ENCODE results near the gene AGBL1. TPM values are rescaled to one million over a fixed set of nuclear protein-coding genes. Genes with fewer than 3 reads are reported as not detected.

Gene AGBL1
- total and polyA plus RNA-seq, 4 donors: 0.08 to 147 (median 4.7) TPM

DNA sequence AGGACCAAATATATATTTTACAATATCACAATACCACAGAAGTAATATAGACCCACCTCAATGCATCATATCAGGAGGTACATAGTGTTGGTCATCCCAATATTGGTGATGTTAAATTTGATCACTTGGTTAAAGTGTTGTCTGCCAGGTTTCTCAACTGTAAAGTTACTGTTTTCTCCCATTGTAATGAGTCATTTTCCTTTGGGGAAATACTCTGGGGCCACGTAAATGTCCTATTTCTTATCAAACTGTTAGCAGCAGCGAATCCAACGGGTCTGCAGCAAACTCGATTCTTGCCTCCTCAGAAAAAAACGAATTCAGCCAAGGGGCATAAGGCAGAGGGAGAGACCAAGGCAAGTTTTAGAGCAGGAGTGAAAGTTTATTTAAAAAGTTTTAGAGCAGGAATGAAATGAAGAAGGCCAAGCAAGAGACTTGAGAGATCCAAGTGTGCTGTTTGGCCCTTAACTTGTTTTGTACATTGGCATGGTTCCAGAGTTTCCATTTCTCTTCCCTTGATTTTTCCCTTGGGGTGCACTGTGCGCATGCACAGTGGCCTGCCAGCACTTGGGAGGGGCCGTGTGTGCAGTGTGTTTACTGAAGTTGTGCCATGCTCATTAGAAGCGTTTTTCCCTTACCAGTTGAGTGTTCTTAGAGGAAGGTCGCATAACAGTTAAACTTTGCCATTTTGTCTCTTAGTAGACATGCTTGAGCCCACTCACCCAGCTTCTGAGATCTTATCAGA, 512.5 kb downstream of the AGBL1 start:
- H3K27ac ChIP-seq (ENCODE audit: low read depth in 1 of 2, low read length in 1 of 2): no peak overlapping the region
- no peak overlapping the region for H3K4me3 ChIP-seq
- H3K27me3 ChIP-seq (ENCODE audit: control insufficient read depth in 3 of 3, insufficient read depth in 3 of 3, low read length in 2 of 3): no peaks in the 10 kb centered on the region
- H3K36me3 ChIP-seq (ENCODE audit: control insufficient read depth in 4 of 4, insufficient read depth in 4 of 4, low read length in 4 of 4): no peaks in the 10 kb centered on the region
- no peaks in the 10 kb centered on the region for H3K9me3 ChIP-seq (ENCODE audit: control insufficient read depth in 4 of 4, insufficient read depth in 3 of 4, low read length in 3 of 4)
- DNase-seq (peak in 2 of 3 donors; percentile 44 to 63), ATAC-seq (ENCODE audit: insufficient read depth, low FRiP score) (no peak)
- TF ChIP-seq, protein P1, sequence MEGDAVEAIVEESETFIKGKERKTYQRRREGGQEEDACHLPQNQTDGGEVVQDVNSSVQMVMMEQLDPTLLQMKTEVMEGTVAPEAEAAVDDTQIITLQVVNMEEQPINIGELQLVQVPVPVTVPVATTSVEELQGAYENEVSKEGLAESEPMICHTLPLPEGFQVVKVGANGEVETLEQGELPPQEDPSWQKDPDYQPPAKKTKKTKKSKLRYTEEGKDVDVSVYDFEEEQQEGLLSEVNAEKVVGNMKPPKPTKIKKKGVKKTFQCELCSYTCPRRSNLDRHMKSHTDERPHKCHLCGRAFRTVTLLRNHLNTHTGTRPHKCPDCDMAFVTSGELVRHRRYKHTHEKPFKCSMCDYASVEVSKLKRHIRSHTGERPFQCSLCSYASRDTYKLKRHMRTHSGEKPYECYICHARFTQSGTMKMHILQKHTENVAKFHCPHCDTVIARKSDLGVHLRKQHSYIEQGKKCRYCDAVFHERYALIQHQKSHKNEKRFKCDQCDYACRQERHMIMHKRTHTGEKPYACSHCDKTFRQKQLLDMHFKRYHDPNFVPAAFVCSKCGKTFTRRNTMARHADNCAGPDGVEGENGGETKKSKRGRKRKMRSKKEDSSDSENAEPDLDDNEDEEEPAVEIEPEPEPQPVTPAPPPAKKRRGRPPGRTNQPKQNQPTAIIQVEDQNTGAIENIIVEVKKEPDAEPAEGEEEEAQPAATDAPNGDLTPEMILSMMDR (IDR thresholded peaks at IDR 0.05; ENCODE audit: control extremely low read depth, extremely low read depth): no peak
- peaks cover 0 to 3% (median 0%) of the 10 kb centered on the region in 5 donors for H3K4me1 ChIP-seq (ENCODE audit: control insufficient read depth in 5 of 5, insufficient read depth in 5 of 5, low read length in 5 of 5)
- no peak overlapping the region for H3K9ac ChIP-seq (ENCODE audit: insufficient read depth in 1 of 2, low read length in 2 of 2)
- 67 to 70% methylated on average over 9 of the region's 9 CpGs for WGBS, 2 donors

DNA sequence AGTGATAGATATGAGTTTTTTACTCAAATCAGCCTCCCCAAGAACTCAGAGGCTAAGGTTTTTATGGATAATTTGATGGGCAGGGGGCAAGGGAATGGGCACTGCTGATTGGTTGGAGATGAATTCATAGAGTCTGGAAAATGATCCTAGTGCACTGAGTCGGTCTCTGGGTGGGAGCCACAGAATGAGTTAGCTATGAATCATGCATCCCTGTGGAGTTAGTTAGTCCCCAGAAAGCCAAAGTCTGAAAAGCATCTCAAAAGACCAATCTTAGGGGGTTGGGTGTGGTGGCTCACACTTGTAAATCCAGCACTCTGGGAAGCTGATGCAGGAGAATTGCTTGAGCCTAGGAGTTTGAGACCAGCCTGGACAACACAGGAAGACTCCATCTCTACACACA, 516.1 kb downstream of the AGBL1 start:
- no peak for ATAC-seq (ENCODE audit: insufficient read depth, low FRiP score)
- DNase-seq: no peak
- Histone ChIP-seq H3K4me3 (no peak overlapping the region), H3K9me3 (ENCODE audit: control insufficient read depth in 4 of 4, insufficient read depth in 3 of 4, low read length in 3 of 4) (no peaks in the 10 kb centered on the region), H3K27ac (ENCODE audit: low read depth in 1 of 2, low read length in 1 of 2) (no peak overlapping the region), H3K9ac (ENCODE audit: insufficient read depth in 1 of 2, low read length in 2 of 2) (no peak overlapping the region), H3K27me3 (ENCODE audit: control insufficient read depth in 3 of 3, insufficient read depth in 3 of 3, low read length in 2 of 3) (no peaks in the 10 kb centered on the region), H3K36me3 (ENCODE audit: control insufficient read depth in 4 of 4, insufficient read depth in 4 of 4, low read length in 4 of 4) (no peaks in the 10 kb centered on the region), H3K4me1 (ENCODE audit: control insufficient read depth in 5 of 5, insufficient read depth in 5 of 5, low read length in 5 of 5) (peaks cover 0 to 3% (median 0%) of the 10 kb centered on the region in 5 donors)
- TF ChIP-seq, protein P1 (IDR thresholded peaks at IDR 0.05; ENCODE audit: control extremely low read depth, extremely low read depth): no peak
- 76 to 87% methylated on average over 1 of the region's 1 CpG for WGBS, 2 donors

DNA sequence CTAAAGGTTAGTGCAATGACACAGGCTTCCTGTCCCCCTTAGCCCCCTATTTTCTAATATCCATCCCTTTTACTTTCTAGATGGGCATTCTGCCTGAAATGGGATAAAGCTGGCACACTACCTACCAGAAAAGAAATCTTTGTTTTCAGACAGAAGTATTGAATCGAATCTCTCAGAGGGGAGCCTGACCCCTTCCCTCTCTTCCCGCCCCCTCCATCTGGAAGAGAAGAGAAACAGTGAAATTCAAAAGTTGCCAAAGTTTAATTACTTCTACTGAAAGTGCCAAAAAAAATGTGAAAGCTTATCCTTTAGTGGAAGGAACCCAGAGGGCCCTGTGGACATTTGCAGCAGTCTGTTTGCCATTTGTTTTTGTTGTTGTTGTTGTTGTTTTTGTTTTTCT, 523.8 kb downstream of the AGBL1 start:
- H3K27ac ChIP-seq (ENCODE audit: low read depth in 1 of 2, low read length in 1 of 2): no peak overlapping the region
- ATAC-seq (ENCODE audit: insufficient read depth, low FRiP score) (no peak), DNase-seq (no peak)
- 76 to 78% methylated on average over 2 of the region's 2 CpGs for WGBS, 2 donors
- TF ChIP-seq, protein P1 (IDR thresholded peaks at IDR 0.05; ENCODE audit: control extremely low read depth, extremely low read depth): no peak
- H3K27me3 ChIP-seq (ENCODE audit: control insufficient read depth in 3 of 3, insufficient read depth in 3 of 3, low read length in 2 of 3): no peaks in the 10 kb centered on the region
- no peaks in the 10 kb centered on the region for H3K36me3 ChIP-seq (ENCODE audit: control insufficient read depth in 4 of 4, insufficient read depth in 4 of 4, low read length in 4 of 4)
- H3K4me1 ChIP-seq (ENCODE audit: control insufficient read depth in 5 of 5, insufficient read depth in 5 of 5, low read length in 5 of 5): no peaks in the 10 kb centered on the region
- no peak overlapping the region for H3K4me3 ChIP-seq
- no peaks in the 10 kb centered on the region for H3K9me3 ChIP-seq (ENCODE audit: control insufficient read depth in 4 of 4, insufficient read depth in 3 of 4, low read length in 3 of 4)
- no peak overlapping the region for H3K9ac ChIP-seq (ENCODE audit: insufficient read depth in 1 of 2, low read length in 2 of 2)
